Lower lobe of right lung (tissue), 2 donors: ENCODE measurements around the gene VAX1. TPM values are rescaled to one million over a fixed set of nuclear protein-coding genes. Genes with fewer than 3 reads are reported as not detected.
"Not testable (repeated sequence)": the region's sequence is repeated elsewhere in the genome, so short reads cannot be mapped to it uniquely, and the experiment has no call there.

Experiments
- ATAC-seq, 2 donors: fragments of 200-7000 bp; cut with Tn5 transposase; one replicate each; pipeline ENCODE4 v1.9.1; 2020 to 2022; ENCODE audit warnings: mild to moderate bottlenecking in 2 of 2, moderate library complexity in 2 of 2
- DNase-seq: peaks from one replicate; pipeline ENCODE4 v3.0.0-alpha.2; 2020
- H3K27ac ChIP-seq: fragments of 200-600 bp; one replicate; pipeline ENCODE4 v1.8.0; 2022
- H3K27me3 ChIP-seq: fragments of 200-600 bp; one replicate; pipeline ENCODE4 v1.8.0; 2022; ENCODE audit warnings: low read depth
- H3K36me3 ChIP-seq: fragments of 200-600 bp; one replicate; pipeline ENCODE4 v1.8.0; 2022; ENCODE audit warnings: mild to moderate bottlenecking
- H3K4me1 ChIP-seq: fragments of 200-600 bp; one replicate; pipeline ENCODE4 v1.8.0; 2022
- H3K4me3 ChIP-seq: fragments of 200-600 bp; one replicate; pipeline ENCODE4 v1.8.0; 2022; ENCODE audit warnings: mild to moderate bottlenecking
- H3K9me3 ChIP-seq: fragments of 200-600 bp; one replicate; pipeline ENCODE4 v1.8.0; 2022
- intact Hi-C: fragments of 100-400 bp; cut with DNase I; formaldehyde crosslinking; loops from one replicate; pipeline ENCODE4 v1.11.0; 2022
- total RNA-seq: library from RNA; stranded (reverse); fragmentation: NEBNext Ultra II Directional; extraction: Animal tissue kit (Norgen Biotek cat#: 25700); gene quantifications from one replicate; pipeline ENCODE4 v1.2.1, GENCODE V29; 2021
- TF ChIP-seq, protein P1 (sequence below): fragments of 200-600 bp; IDR thresholded peaks from one replicate; pipeline ENCODE4 v1.8.0; 2022; ENCODE audit warnings: antibody characterized with exemption, mild to moderate bottlenecking
- donor health status: DM: no; HTN: yes; CAD: no; lungs with severe emphysema.

VAX1 gene
- total RNA-seq, 1 donor from 2014 or later, result not detected

DNA sequence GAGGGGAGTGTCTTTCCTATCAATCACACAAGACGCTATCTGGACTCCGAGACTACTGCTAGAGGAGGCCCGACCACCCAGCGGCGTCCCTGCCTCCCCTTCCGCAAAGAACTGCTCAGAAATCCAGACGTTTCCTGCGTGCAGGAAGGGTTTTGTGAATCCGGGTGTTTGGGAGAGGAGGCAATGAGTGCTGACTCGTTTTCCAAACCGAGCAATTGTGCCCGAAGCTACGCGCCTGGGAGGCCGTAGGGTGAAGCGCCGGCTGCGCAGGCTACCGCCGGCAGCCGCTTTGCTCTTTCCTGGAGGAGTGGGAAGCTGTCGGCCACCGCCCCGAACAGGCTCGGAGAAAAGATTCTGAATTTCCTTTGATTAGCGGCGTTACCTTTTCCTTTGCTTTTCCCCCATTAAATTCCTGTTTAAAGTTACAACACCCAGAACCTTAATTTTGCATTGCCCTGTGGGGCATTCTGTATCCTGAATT lies 5.3 kb downstream of the VAX1 start:
- H3K4me1 ChIP-seq, result peaks cover 46% of the 10 kb centered on the region
- intact Hi-C loops, result no loop called here
- DNase-seq (no peak), ATAC-seq (no peak)
- H3K36me3 ChIP-seq, result no peaks in the 10 kb centered on the region
- H3K27me3 ChIP-seq, result peaks cover 93% of the 10 kb centered on the region
- no peak overlapping the region for H3K27ac ChIP-seq
- TF ChIP-seq, protein P1, sequence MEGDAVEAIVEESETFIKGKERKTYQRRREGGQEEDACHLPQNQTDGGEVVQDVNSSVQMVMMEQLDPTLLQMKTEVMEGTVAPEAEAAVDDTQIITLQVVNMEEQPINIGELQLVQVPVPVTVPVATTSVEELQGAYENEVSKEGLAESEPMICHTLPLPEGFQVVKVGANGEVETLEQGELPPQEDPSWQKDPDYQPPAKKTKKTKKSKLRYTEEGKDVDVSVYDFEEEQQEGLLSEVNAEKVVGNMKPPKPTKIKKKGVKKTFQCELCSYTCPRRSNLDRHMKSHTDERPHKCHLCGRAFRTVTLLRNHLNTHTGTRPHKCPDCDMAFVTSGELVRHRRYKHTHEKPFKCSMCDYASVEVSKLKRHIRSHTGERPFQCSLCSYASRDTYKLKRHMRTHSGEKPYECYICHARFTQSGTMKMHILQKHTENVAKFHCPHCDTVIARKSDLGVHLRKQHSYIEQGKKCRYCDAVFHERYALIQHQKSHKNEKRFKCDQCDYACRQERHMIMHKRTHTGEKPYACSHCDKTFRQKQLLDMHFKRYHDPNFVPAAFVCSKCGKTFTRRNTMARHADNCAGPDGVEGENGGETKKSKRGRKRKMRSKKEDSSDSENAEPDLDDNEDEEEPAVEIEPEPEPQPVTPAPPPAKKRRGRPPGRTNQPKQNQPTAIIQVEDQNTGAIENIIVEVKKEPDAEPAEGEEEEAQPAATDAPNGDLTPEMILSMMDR, result no peak
- H3K4me3 ChIP-seq, result no peak overlapping the region
- no peaks in the 10 kb centered on the region for H3K9me3 ChIP-seq

DNA sequence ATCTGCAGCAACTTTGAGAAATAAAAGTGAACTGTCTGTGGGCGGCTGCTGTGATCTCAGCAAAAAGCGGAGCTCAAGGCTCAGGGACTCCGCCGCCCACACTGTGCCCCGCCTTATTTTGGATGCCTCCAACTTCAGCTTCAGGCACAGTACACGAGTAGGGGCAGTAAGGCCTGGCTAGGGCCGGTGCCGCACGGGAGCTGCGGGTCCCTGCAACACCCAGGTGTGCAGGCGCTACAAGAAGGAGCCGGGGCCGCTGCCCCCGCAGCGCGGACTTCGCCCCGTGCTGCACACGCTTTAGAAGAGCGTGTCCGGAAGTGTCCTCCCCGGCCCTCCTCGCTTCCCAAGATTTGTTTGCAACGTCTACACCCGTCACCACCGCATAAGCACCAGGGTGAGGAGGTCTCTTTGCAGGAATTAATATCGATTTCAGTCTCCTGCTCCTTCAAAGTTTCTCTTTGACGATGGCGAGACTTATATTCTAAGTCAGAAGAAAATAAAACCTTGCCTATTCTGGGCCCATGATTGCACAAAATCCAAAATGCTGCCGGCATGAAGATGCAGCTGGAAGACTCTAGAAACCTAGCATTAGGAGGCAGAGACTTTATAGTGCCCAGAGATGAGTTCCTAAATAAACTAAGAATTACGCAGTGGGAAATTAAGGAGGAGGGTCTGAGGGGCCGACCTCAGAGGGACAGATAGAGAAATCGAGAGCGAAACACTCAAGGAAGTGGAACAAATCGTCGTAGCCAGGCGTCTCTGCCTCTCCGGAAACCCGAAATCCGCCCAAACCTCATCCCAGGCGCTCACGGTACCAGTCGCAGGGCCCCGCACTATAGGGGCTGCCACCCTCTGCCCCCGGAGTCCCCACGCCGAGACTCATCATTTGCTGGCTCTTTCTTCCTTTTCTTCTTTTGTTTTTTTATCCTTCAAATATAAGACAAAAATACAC lies 6.4 kb downstream of the VAX1 start:
- Histone ChIP-seq H3K4me1 (peaks cover 35% of the 10 kb centered on the region), H3K36me3 (no peaks in the 10 kb centered on the region), H3K27ac (no peak overlapping the region), H3K4me3 (peak overlapping the region; percentile 4), H3K9me3 (no peaks in the 10 kb centered on the region), H3K27me3 (peaks cover 91% of the 10 kb centered on the region)
- TF ChIP-seq, protein P1, result no peak
- ATAC-seq (peak in 1 of 2 donors; percentile 19), DNase-seq (no peak)
- intact Hi-C loops, result no loop called here

DNA sequence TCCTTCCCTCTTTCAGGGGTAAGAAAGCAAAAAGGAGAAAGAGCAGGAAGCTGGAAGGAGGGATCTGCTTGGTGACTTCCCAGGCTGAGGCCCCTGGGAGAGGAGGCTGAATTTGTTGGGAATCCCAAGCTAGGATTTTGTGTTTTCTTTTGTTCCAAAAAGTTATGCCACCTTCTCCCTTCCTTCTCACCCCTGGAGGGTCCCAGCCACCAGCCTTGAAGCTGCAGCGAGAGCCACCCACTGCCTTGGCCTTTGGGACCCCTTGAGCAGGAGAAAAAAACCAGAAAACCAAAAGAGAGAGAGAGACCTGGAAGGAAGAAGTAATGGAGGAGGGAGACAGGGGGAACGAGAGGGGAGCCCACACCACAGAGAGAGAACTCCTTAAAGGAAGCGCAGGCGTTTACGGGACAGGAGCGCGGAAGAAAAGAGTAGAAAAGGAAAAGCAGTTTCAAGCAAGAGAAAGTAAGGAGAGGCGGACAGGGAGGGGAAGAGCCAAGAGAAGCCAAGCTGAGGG lies 7.2 kb downstream of the VAX1 start:
- ATAC-seq, result no peak
- peaks cover 33% of the 10 kb centered on the region for H3K4me1 ChIP-seq
- no peaks in the 10 kb centered on the region for H3K36me3 ChIP-seq
- peaks cover 88% of the 10 kb centered on the region for H3K27me3 ChIP-seq
- H3K27ac ChIP-seq, result no peak overlapping the region
- TF ChIP-seq, protein P1, result no peak
- H3K4me3 ChIP-seq, result peak overlapping the region; percentile 4
- no peak for DNase-seq
- no peaks in the 10 kb centered on the region for H3K9me3 ChIP-seq
- intact Hi-C loops, result no loop called here

DNA sequence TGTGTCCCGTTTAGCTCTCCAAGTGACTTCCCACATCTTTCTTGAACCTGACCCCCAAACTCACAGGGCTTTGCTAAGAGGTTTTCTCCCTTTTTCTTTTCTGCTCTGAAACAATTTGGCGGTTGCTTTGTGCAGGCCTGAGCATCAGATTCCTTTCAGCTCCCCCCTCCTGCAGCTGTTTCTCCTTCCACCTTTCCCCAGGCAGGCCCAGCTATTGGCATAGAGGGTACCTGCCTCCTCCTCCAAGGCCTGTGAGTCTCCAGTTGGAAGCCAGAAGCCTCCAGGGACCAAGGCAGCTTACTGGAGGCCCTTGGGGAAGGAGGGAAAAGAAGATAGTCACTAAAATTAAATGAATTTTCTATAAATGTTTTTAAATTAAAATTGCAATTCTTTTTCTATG lies 7.7 kb downstream of the VAX1 start:
- H3K4me1 ChIP-seq, result peaks cover 33% of the 10 kb centered on the region
- H3K27me3 ChIP-seq, result peaks cover 85% of the 10 kb centered on the region
- no peak for DNase-seq
- intact Hi-C loops, result no loop called here
- TF ChIP-seq, protein P1, result no peak
- H3K4me3 ChIP-seq, result no peak overlapping the region
- no peaks in the 10 kb centered on the region for H3K9me3 ChIP-seq
- H3K36me3 ChIP-seq, result no peaks in the 10 kb centered on the region
- no peak for ATAC-seq
- H3K27ac ChIP-seq, result no peak overlapping the region

DNA sequence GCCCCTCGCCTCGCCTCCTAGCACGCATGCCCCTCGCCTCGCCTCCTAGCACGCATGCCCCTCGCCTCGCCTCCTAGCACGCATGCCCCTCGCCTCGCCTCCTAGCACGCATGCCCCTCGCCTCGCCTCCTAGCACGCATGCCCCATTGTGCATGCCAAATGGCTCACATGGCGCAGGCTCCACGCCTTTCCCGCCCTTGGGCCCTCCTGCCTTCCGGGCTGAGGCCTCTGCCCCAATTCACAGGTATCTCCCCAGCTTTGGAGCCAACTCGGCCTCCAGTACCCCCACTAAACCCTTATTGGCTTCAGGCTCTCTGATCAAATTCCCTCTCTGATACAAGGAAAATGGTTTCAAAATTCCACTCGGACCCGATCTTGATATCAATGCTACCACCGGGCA lies 11.4 kb downstream of the VAX1 start:
- H3K4me1 ChIP-seq, H3K27ac ChIP-seq, ATAC-seq, intact Hi-C loops, H3K36me3 ChIP-seq, H3K9me3 ChIP-seq, DNase-seq, H3K4me3 ChIP-seq: not testable (repeated sequence)
- peaks cover 50% of the 10 kb centered on the region for H3K27me3 ChIP-seq

DNA sequence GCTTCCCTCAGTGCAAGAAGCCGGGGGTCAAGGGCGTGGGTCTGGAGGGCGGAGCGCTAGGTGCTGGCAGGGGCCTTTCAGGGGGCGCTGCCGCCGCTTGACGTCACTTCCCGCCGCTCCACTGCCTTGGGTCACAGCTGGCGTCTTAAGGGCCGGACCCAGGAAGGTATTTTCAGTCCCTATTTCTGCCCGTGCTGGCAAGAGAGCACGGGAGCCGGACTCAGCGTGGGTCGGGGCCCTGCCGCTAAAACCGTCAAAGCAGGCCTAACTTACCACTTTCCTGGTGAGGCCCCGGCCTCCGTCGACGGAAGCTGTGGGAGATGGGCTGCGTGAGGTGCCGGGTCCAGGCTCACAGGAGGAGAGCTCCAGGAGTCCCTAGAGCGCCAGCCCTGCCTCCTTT lies 12.0 kb downstream of the VAX1 start:
- H3K4me3 ChIP-seq, result no peak overlapping the region
- no peak for DNase-seq
- H3K9me3 ChIP-seq, result no peaks in the 10 kb centered on the region
- peaks cover 43% of the 10 kb centered on the region for H3K27me3 ChIP-seq
- no peaks in the 10 kb centered on the region for H3K36me3 ChIP-seq
- no peaks in the 10 kb centered on the region for H3K4me1 ChIP-seq
- peak in 1 of 2 donors; percentile 27 for ATAC-seq
- TF ChIP-seq, protein P1, result no peak
- H3K27ac ChIP-seq, result no peak overlapping the region
- intact Hi-C loops, result no loop called here
